K562 (cell line): ENCODE data around the gene ORAI2. TPM values are rescaled to one million over a fixed set of nuclear protein-coding genes. Genes with fewer than 3 reads are reported as not detected.
A peak's percentile ranks its signal among the peaks of the same experiment; 100 is the strongest.

Experiments used
- BHLHE40 ChIP-seq: IDR thresholded peaks from 2 replicates; pipeline ENCODE4 v1.6.1; 2011; ENCODE audit warnings: low read length, improper control_type of control experiment
- E2F3 ChIP-seq: fragments of 250-450 bp; sonication (Bioruptor Pico); IDR thresholded peaks from 2 replicates; pipeline ENCODE4 v1.4.0; 2020; ENCODE audit warnings: mild to moderate bottlenecking
- E4F1 ChIP-seq: fragments of 250-450 bp; sonication (Bioruptor Pico); IDR thresholded peaks from 2 replicates; pipeline ENCODE4 v1.5.0; 2021; ENCODE audit warnings: mild to moderate bottlenecking, borderline replicate concordance
- ELF2 ChIP-seq: fragments of 250-450 bp; sonication (Bioruptor Pico); IDR thresholded peaks from 2 replicates; pipeline ENCODE4 v1.5.0; 2021; ENCODE audit warnings: mild to moderate bottlenecking
- EWSR1 ChIP-seq: fragments of 450-650 bp; IDR thresholded peaks from 2 replicates; pipeline ENCODE4 v1.6.1; 2018; ENCODE audit warnings: borderline replicate concordance, mild to moderate bottlenecking, low read depth, moderate library complexity; ENCODE audit not compliant: partially characterized antibody
- HCFC1 ChIP-seq: IDR thresholded peaks from 2 replicates; pipeline ENCODE4 v1.6.1; 2012; ENCODE audit warnings: low read depth, low read length, improper control_type of control experiment
- MIER1 ChIP-seq: fragments of 450-650 bp; IDR thresholded peaks from 2 replicates; pipeline ENCODE4 v1.6.1; 2016; ENCODE audit warnings: antibody characterized with exemption, mild to moderate bottlenecking, low read depth
- MXI1 ChIP-seq: IDR thresholded peaks from 2 replicates; pipeline ENCODE4 v1.6.1; 2011; ENCODE audit warnings: low read depth, mild to moderate bottlenecking, improper control_type of control experiment, low read length
- NR2C2 ChIP-seq, 2 experiments: fragments of 200-800 bp in 1 of 2; sonication (Bioruptor generic) in 1 of 2; sonication (generic) in 1 of 2; formaldehyde crosslinking in 1 of 2; IDR thresholded peaks; 2 replicates each; pipeline versions ENCODE4 v1.6.1 to v1.8.0; 2016 to 2022; ENCODE audit warnings: mild to moderate bottlenecking in 1 of 2, missing compliant biosample characterization in 1 of 2, missing genetic modification characterization in 1 of 2, missing genetic modification reagents in 1 of 2
- POLR2A ChIP-seq: fragments of 450-650 bp; conservative IDR thresholded peaks from 2 replicates; pipeline ENCODE4 v1.6.1; 2016
- POLR2AphosphoS2 ChIP-seq: IDR thresholded peaks from 2 replicates; pipeline ENCODE4 v1.6.1; 2012; ENCODE audit warnings: low read length, improper control_type of control experiment
- RB1 ChIP-seq: fragments of 450-650 bp; IDR thresholded peaks from 2 replicates; pipeline ENCODE4 v1.6.1; 2017; ENCODE audit warnings: low read depth, mild to moderate bottlenecking
- RFX7 ChIP-seq: fragments of 250-450 bp; sonication (Bioruptor Pico); IDR thresholded peaks from 2 replicates; pipeline ENCODE4 v1.5.1; 2021; ENCODE audit warnings: mild to moderate bottlenecking
- SAFB2 ChIP-seq: fragments of 200-400 bp; formaldehyde crosslinking; IDR thresholded peaks from 2 replicates; pipeline ENCODE4 v1.6.1; 2018; ENCODE audit warnings: borderline replicate concordance, low read length, low read depth, moderate library complexity; ENCODE audit not compliant: severe bottlenecking
- SRSF1 ChIP-seq: fragments of 200-400 bp; formaldehyde crosslinking; IDR thresholded peaks from 2 replicates; pipeline ENCODE4 v1.6.1; 2017; ENCODE audit warnings: mild to moderate bottlenecking, low read depth, low read length, moderate library complexity
- ZBTB43 ChIP-seq: sonication (generic); formaldehyde crosslinking; IDR thresholded peaks from 2 replicates; pipeline ENCODE4 v1.8.0; 2023; ENCODE audit warnings: mild to moderate bottlenecking, missing genetic modification reagents
- ZNF280B ChIP-seq: fragments of 250-450 bp; sonication (Bioruptor Pico); IDR thresholded peaks from 2 replicates; pipeline ENCODE4 v1.5.1; 2021; ENCODE audit warnings: mild to moderate bottlenecking
- ZNF324 ChIP-seq: fragments of 250-450 bp; sonication (Bioruptor Pico); IDR thresholded peaks from 2 replicates; pipeline ENCODE4 v1.4.0; 2020; ENCODE audit warnings: mild to moderate bottlenecking
- ZNF551 ChIP-seq: fragments of 250-450 bp; sonication (Bioruptor Pico); IDR thresholded peaks from 2 replicates; pipeline ENCODE4 v1.5.0; 2021; ENCODE audit warnings: mild to moderate bottlenecking, moderate library complexity
- ZNF57 ChIP-seq: fragments of 450-650 bp; formaldehyde crosslinking; IDR thresholded peaks from 2 replicates; pipeline ENCODE4 v1.4.0; 2020; ENCODE audit warnings: mild to moderate bottlenecking, moderate library complexity
- polyA plus RNA-seq, 8 experiments: library from polyadenylated mRNA; depleted of rRNA in 4 of 8; stranded (reverse) in 5 of 8; unstranded in 3 of 8; fragments of >200 nt; fragmentation: Nextera tagmentation in 2 of 8; fragmentation: Illumina TruSeq in 1 of 8; extraction: Ambion mirVana in 2 of 8; extraction: Trizol in 1 of 8; gene quantifications; 2 replicates each; pipeline versions ENCODE4 v1.2.1 to v1.2.3, GENCODE V29; 2011 to 2014; ENCODE audit warnings: inconsistent platforms in 1 of 8, missing spikeins in 1 of 8
- total RNA-seq, 7 experiments: library from RNA; depleted of rRNA in 6 of 7; stranded (reverse); fragments of >200 nt in 6 of 7; fragmentation: Illumina TruSeq in 2 of 7; extraction: Trizol in 2 of 7; gene quantifications; 2 replicates each; pipeline versions ENCODE4 v1.2.1 to v1.2.3, GENCODE V29; 2011 to 2021; ENCODE audit warnings: low replicate concordance in 1 of 7
- TF ChIP-seq, protein P1 (sequence below): fragments of 450-650 bp; IDR thresholded peaks from 2 replicates; pipeline ENCODE4 v1.6.1; 2018; ENCODE audit warnings: mild to moderate bottlenecking, low read depth; ENCODE audit not compliant: partially characterized antibody

ORAI2 gene
- total and polyA plus RNA-seq, 9 of the 15 experiments (the other 6 are each of a cell fraction or from before 2014, with no cell fraction given) = 1.1 to 27.7 (median 9.2) TPM

DNA sequence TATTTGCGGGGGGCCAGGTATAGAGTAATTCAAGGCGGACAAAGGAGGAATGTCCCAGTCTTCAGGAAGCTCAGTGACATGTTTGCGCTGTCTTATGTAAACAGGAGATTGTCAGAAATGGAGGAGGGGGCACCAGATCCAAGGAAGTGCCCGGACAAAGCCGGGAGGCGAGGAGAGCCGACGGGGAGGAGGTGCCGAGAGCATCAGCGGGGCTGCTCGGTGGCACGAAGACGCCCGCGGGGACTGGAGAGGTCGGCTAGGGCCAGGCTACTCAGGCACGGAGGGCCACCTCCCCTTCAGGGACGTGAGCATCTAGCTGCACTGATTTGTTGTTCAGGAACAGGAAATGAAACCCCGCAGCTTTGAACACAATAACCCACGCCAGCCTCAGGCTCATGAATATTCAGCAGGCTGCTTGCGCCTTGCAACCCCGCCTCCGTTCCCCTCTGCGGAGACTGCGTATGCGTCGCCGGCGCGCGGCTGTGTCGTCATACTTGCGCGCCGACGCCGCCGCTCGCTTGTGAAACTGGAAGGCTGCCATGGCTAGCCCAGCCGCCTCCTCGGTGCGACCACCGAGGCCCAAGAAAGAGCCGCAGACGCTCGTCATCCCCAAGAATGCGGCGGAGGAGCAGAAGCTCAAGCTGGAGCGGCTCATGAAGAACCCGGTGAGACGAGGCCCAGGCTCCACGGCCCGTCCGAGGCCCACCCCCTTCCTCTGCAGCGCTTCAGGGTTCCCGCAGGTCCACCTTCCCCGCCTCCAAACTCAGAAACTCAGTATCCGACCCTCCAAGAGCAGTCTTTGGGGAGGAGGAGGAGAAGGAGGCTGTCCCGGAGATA, 37.3 kb upstream of the ORAI2 start, which contains the start of gene PRKRIP1 (continued):
- TF ChIP-seq BHLHE40 = no peak; the same call in 1 of the 2 replicates
- TF ChIP-seq SRSF1 = no peak
- TF ChIP-seq E4F1 (CRISPR knock-in tag) = no peak
- TF ChIP-seq POLR2AphosphoS2 = peak; percentile 100
- TF ChIP-seq HCFC1 = peak; percentile 88
- no peak for TF ChIP-seq ZNF57
- peak; percentile 36; the same call in 1 of the 2 replicates for TF ChIP-seq RB1
- peak; percentile 75; the same call in 1 of the 2 replicates for TF ChIP-seq ZNF551
- TF ChIP-seq ZBTB43 (CRISPR knock-in tag) = 0 out of 2 replicates have a peak, but pooled peaks have one; percentile 37
- no peak for TF ChIP-seq RFX7 (CRISPR knock-in tag)
- no peak for TF ChIP-seq E2F3 (CRISPR knock-in tag)
- TF ChIP-seq EWSR1 = no peak
- peak; percentile 76 for TF ChIP-seq ZNF280B (CRISPR knock-in tag)
- peak; percentile 60; the same call in 1 of the 2 replicates for TF ChIP-seq ELF2 (CRISPR knock-in tag)
- TF ChIP-seq, protein P1, sequence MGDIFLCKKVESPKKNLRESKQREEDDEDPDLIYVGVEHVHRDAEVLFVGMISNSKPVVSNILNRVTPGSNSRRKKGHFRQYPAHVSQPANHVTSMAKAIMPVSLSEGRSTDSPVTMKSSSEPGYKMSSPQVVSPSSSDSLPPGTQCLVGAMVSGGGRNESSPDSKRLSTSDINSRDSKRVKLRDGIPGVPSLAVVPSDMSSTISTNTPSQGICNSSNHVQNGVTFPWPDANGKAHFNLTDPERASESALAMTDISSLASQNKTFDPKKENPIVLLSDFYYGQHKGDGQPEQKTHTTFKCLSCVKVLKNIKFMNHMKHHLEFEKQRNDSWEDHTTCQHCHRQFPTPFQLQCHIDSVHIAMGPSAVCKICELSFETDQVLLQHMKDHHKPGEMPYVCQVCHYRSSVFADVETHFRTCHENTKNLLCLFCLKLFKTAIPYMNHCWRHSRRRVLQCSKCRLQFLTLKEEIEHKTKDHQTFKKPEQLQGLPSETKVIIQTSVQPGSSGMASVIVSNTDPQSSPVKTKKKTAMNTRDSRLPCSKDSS = no peak
- peak; percentile 81 for TF ChIP-seq MXI1
- TF ChIP-seq POLR2A = peak; percentile 85
- no peak for TF ChIP-seq MIER1
- TF ChIP-seq ZNF324 = 0 out of 2 replicates have a peak, but pooled peaks have one; percentile 30
- TF ChIP-seq SAFB2 = no peak
- no peak for TF ChIP-seq NR2C2 (CRISPR knock-in tag; IDR thresholded peaks at IDR 0.05)
- TF ChIP-seq NR2C2 (tag; IDR thresholded peaks at IDR 0.05) = peak; percentile 23; the same call in 1 of the 2 replicates
